SK-N-SH (cell line): ENCODE results near the gene SHB.

ENCODE experiments used
- CTCF ChIP-seq: fragments of 200-600 bp; sonication (generic); IDR thresholded peaks from 2 replicates; pipeline ENCODE4 v1.6.1; 2017; ENCODE audit warnings: antibody characterized with exemption, mild to moderate bottlenecking, moderate library complexity
- MAX ChIP-seq: IDR thresholded peaks from 2 replicates; pipeline ENCODE4 v1.4.0; 2012; ENCODE audit warnings: low read depth
- RCOR1 ChIP-seq: fragments of 150-350 bp; IDR thresholded peaks from 2 replicates; pipeline ENCODE4 v1.6.1; 2017; ENCODE audit warnings: antibody characterized with exemption, low read length
- REST ChIP-seq: IDR thresholded peaks from 2 replicates; pipeline ENCODE4 v1.6.1; 2012; ENCODE audit warnings: mild to moderate bottlenecking, low read depth, low read length, moderate library complexity
- USF1 ChIP-seq: IDR thresholded peaks from 2 replicates; pipeline ENCODE4 v1.4.0; 2012; ENCODE audit warnings: low read depth, borderline replicate concordance

- TF ChIP-seq USF1 (no peak), CTCF (no peak), RCOR1 (no peak), REST (no peak), MAX (no peak)
These were observed 6.9 kb downstream of the SHB start for GRCh38 chr9:38062106-38062497.
